ENCODE results near the gene ANAPC5.
A peak's percentile ranks its signal among the peaks of the same experiment; 100 is the strongest.
"Not testable (repeated sequence)": the region's sequence is repeated elsewhere in the genome, so short reads cannot be mapped to it uniquely, and the experiment has no call there.

The ANAPC5 gene

DNA sequence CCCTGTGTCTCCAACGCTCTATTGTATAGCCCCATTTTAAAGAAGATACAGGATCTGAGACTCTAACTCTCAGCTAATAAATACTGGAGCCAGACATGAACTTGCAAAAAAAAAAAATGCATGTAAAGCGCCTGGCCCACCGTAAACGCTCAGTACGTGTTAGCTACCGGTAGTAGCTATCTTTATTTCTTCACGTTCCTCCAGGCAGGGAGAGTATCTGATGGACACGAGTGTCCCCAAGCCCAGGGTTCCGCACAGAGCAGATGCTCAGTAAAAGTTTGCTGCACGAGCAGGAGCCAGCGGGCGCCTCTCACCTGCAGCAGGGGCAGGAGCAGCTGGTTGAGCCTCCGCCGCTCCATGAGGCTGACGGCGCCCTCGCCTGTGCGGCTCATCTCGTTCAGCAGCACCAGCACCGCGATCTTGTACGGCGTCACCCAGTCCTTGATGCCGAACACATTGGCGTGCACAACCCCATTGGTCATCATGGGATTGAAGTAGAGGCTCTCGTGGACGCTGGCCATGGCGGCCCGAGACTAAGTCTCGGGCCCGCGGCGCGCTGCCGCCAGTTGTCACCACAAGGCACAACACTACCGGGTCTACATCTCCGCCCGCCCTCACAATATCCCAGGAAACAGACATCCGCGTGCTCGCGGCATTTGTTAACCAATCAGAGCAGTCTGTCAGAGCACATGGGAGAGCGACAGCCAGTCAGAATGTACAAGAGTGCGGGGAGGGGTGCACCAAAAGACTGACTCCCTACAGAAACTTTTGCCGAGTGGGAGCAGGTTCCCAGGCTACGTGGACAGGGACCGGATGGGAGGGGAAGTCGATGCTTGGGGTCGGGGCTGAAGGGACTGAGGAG is at the start of gene ANAPC5:
TSS of gene ANAPC5 (minus strand) at position 592 of the 862 bp plus-strand sequence. CDS start at position 521, 71 bp downstream.
- Histone ChIP-seq H3K27ac (ENCODE audit: low read depth, low read length) (peak within 1 kb of the TSS; percentile 88), H3K36me3 (ENCODE audit: control insufficient read depth, insufficient read depth, low read length) (peaks cover 7% of the 10 kb centered on the region), H3K9me3 (ENCODE audit: control insufficient read depth, insufficient read depth, low read length) (no peaks in the 10 kb centered on the region), H3K9ac (ENCODE audit: low read depth, low read length) (peak within 1 kb of the TSS; percentile 74), H3K27me3 (ENCODE audit: control insufficient read depth, insufficient read depth, low read length) (no peaks in the 10 kb centered on the region), H3K4me1 (ENCODE audit: control insufficient read depth, insufficient read depth, low read length) (peaks cover 5% of the 10 kb centered on the region; the same call in 1 of the 2 replicates), H3K4me3 (ENCODE audit: low read depth, low read length) (peak within 1 kb of the TSS; percentile 88)

- Histone ChIP-seq H3K4me1 (ENCODE audit: control insufficient read depth, insufficient read depth, low read length) (peaks cover 11% of the 10 kb centered on the region), H3K27me3 (ENCODE audit: control insufficient read depth, insufficient read depth, low read length) (no peaks in the 10 kb centered on the region), H3K9me3 (ENCODE audit: control insufficient read depth, insufficient read depth, low read length) (no peaks in the 10 kb centered on the region), H3K36me3 (ENCODE audit: control insufficient read depth, insufficient read depth, low read length) (peaks cover 26% of the 10 kb centered on the region), H3K4me3 (ENCODE audit: low read depth, low read length) (peak overlapping the region; percentile 97), H3K27ac (ENCODE audit: low read depth, low read length) (peak overlapping the region; percentile 90), H3K9ac (ENCODE audit: low read depth, low read length) (peak overlapping the region; percentile 79)
These were observed 48.3 kb upstream of the ANAPC5 start for GRCh38 chr12:121400332-121401139.

- H3K4me3 ChIP-seq (ENCODE audit: low read depth, low read length) = peak within 1 kb of the TSS; percentile 97
- peak within 1 kb of the TSS; percentile 90 for H3K27ac ChIP-seq (ENCODE audit: low read depth, low read length)
- peak within 1 kb of the TSS; percentile 93 for H3K9ac ChIP-seq (ENCODE audit: low read depth, low read length)
- H3K4me1 ChIP-seq (ENCODE audit: control insufficient read depth, insufficient read depth, low read length) = peaks cover 11% of the 10 kb centered on the region
- H3K9me3 ChIP-seq (ENCODE audit: control insufficient read depth, insufficient read depth, low read length) = no peaks in the 10 kb centered on the region
- H3K36me3 ChIP-seq (ENCODE audit: control insufficient read depth, insufficient read depth, low read length) = peaks cover 18% of the 10 kb centered on the region
- no peaks in the 10 kb centered on the region for H3K27me3 ChIP-seq (ENCODE audit: control insufficient read depth, insufficient read depth, low read length)
These were observed 47.5 kb upstream of the ANAPC5 start, which contains the start of gene RNF34 for GRCh38 chr12:121399391-121400331. TSS of gene RNF34 (plus strand) at chr12:121400118. CDS start at chr12:121400213, 95 bp downstream.

DNA sequence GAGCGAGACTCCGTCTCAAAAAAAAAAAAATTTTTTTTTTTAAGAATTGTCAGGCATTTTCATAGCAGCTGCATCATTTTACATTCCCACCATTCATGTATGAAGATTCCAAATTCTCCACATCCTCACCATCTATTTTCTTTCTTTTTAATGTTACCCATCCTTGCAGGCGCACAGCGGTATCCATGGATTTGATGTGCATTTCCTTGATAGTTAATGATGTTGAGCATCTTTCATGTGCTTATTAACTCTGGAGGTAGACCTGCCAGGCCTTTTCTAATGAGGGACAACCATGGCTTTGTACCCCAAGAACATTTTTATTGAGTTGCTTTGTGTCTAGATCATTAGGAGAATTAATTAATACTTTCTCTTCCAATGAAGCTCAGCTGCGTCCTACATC is 46.1 kb upstream of the ANAPC5 start:
- Histone ChIP-seq H3K27me3 (ENCODE audit: control insufficient read depth, insufficient read depth, low read length) (no peaks in the 10 kb centered on the region), H3K9me3 (ENCODE audit: control insufficient read depth, insufficient read depth, low read length) (no peaks in the 10 kb centered on the region), H3K4me1 (ENCODE audit: control insufficient read depth, insufficient read depth, low read length) (peaks cover 11% of the 10 kb centered on the region), H3K27ac (ENCODE audit: low read depth, low read length) (no peak overlapping the region), H3K9ac (ENCODE audit: low read depth, low read length) (no peak overlapping the region), H3K4me3 (ENCODE audit: low read depth, low read length) (peak overlapping the region; percentile 97; the same call in 1 of the 2 replicates), H3K36me3 (ENCODE audit: control insufficient read depth, insufficient read depth, low read length) (peaks cover 6% of the 10 kb centered on the region)

GRCh38 chr12:121397521-121397920 is 45.3 kb upstream of the ANAPC5 start:
- Histone ChIP-seq H3K9ac (ENCODE audit: low read depth, low read length) (no peak overlapping the region), H3K4me3 (ENCODE audit: low read depth, low read length) (no peak overlapping the region), H3K36me3 (ENCODE audit: control insufficient read depth, insufficient read depth, low read length) (peaks cover 1% of the 10 kb centered on the region; the same call in 1 of the 2 replicates), H3K9me3 (ENCODE audit: control insufficient read depth, insufficient read depth, low read length) (no peaks in the 10 kb centered on the region), H3K4me1 (ENCODE audit: control insufficient read depth, insufficient read depth, low read length) (peaks cover 11% of the 10 kb centered on the region), H3K27me3 (ENCODE audit: control insufficient read depth, insufficient read depth, low read length) (no peaks in the 10 kb centered on the region), H3K27ac (ENCODE audit: low read depth, low read length) (no peak overlapping the region)

DNA sequence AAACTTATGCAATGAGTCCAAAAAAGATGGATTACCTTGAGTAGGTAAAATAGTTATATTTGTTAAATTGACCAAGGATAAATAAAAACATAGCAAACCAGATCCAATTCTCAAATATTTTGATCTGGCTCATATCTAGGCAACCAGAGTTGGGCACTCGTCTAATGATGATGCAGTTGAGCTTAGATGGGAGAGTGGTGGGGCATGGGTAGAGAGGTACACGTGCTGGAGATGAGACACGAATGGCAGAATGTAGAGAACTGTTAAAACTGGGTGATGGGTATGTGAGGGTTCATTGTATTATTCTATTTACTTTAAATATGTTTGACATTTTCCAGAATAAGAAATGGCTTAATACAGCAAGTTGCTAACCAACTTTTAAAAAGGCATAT is 40.1 kb upstream of the ANAPC5 start:
- no peaks in the 10 kb centered on the region for H3K27me3 ChIP-seq (ENCODE audit: control insufficient read depth, insufficient read depth, low read length)
- no peaks in the 10 kb centered on the region for H3K36me3 ChIP-seq (ENCODE audit: control insufficient read depth, insufficient read depth, low read length)
- H3K4me1 ChIP-seq (ENCODE audit: control insufficient read depth, insufficient read depth, low read length) = no peaks in the 10 kb centered on the region
- H3K27ac ChIP-seq (ENCODE audit: low read depth, low read length) = no peak overlapping the region
- no peaks in the 10 kb centered on the region for H3K9me3 ChIP-seq (ENCODE audit: control insufficient read depth, insufficient read depth, low read length)
- H3K4me3 ChIP-seq (ENCODE audit: low read depth, low read length) = no peak overlapping the region
- H3K9ac ChIP-seq (ENCODE audit: low read depth, low read length) = no peak overlapping the region

DNA sequence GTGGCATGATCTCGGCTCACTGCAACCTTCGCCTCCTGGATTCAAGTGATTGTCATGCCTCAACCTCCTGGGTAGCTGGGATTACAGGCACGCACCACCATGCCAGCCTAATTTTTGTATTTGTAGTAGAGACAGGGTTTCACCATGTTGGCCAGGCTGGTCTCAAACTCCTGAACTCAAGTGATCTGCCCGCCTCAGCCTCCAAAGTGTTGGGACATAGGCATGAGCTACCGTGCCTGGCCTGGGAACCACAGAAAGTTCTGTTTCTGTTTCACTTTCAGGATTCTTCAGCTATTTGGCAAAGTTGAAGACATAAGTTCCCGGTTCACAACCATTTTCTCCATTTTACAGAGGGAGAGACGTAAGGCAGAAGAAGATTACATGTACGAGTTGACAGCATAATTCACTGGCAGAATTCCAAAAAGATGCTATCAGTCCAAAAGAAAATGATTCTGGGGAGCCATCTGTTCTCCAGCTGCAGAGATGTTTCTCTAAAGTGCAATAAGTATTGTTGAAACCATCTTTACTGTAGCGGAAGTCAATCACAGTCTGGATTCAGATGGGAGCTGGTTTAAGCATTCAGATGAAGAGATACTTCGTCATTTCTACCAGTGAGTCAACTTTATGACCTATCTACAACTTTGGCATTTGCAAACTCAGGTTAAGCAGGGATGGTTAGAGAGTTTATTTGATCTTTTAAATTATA is 39.6 kb upstream of the ANAPC5 start:
- no peaks in the 10 kb centered on the region for H3K27me3 ChIP-seq (ENCODE audit: control insufficient read depth, insufficient read depth, low read length)
- H3K4me1 ChIP-seq (ENCODE audit: control insufficient read depth, insufficient read depth, low read length) = no peaks in the 10 kb centered on the region
- H3K36me3 ChIP-seq (ENCODE audit: control insufficient read depth, insufficient read depth, low read length) = no peaks in the 10 kb centered on the region
- H3K9me3 ChIP-seq (ENCODE audit: control insufficient read depth, insufficient read depth, low read length) = no peaks in the 10 kb centered on the region
- H3K4me3 ChIP-seq (ENCODE audit: low read depth, low read length) = no peak overlapping the region
- no peak overlapping the region for H3K27ac ChIP-seq (ENCODE audit: low read depth, low read length)
- H3K9ac ChIP-seq (ENCODE audit: low read depth, low read length) = no peak overlapping the region

DNA sequence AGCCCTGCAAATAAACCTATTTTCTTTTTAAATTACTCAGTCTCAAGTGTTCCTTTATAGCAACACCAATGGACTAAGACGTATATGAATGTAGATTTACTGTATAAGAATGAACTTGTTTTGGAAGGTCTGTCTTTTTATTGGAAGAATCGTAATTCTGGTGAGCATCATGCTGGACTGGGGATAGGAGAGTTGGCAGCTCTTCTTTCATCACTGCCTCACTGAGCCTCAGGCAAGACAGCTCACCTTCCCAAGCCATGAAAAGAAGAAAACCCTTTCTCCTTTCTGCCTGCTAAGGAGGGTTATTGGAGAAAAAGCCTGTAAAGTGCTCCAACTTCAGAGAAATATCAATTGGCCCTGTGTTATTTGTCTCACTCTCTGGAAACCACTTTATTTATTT is 38.6 kb upstream of the ANAPC5 start:
- Histone ChIP-seq H3K27me3 (ENCODE audit: control insufficient read depth, insufficient read depth, low read length) (no peaks in the 10 kb centered on the region), H3K4me1 (ENCODE audit: control insufficient read depth, insufficient read depth, low read length) (no peaks in the 10 kb centered on the region), H3K9me3 (ENCODE audit: control insufficient read depth, insufficient read depth, low read length) (no peaks in the 10 kb centered on the region), H3K27ac (ENCODE audit: low read depth, low read length) (no peak overlapping the region), H3K4me3 (ENCODE audit: low read depth, low read length) (no peak overlapping the region), H3K9ac (ENCODE audit: low read depth, low read length) (no peak overlapping the region), H3K36me3 (ENCODE audit: control insufficient read depth, insufficient read depth, low read length) (no peaks in the 10 kb centered on the region)

- Histone ChIP-seq H3K9ac (ENCODE audit: low read depth, low read length) (no peak overlapping the region), H3K4me3 (ENCODE audit: low read depth, low read length) (no peak overlapping the region), H3K36me3 (ENCODE audit: control insufficient read depth, insufficient read depth, low read length) (no peaks in the 10 kb centered on the region), H3K27ac (ENCODE audit: low read depth, low read length) (no peak overlapping the region), H3K9me3 (ENCODE audit: control insufficient read depth, insufficient read depth, low read length) (no peaks in the 10 kb centered on the region), H3K4me1 (ENCODE audit: control insufficient read depth, insufficient read depth, low read length) (no peaks in the 10 kb centered on the region), H3K27me3 (ENCODE audit: control insufficient read depth, insufficient read depth, low read length) (no peaks in the 10 kb centered on the region)
These were observed 36.3 kb upstream of the ANAPC5 start for GRCh38 chr12:121388421-121388981.

GRCh38 chr12:121384891-121385290 is 32.7 kb upstream of the ANAPC5 start:
- H3K4me1 ChIP-seq (ENCODE audit: control insufficient read depth, insufficient read depth, low read length); H3K36me3 ChIP-seq (ENCODE audit: control insufficient read depth, insufficient read depth, low read length); H3K4me3 ChIP-seq (ENCODE audit: low read depth, low read length); H3K27me3 ChIP-seq (ENCODE audit: control insufficient read depth, insufficient read depth, low read length); H3K9ac ChIP-seq (ENCODE audit: low read depth, low read length); H3K27ac ChIP-seq (ENCODE audit: low read depth, low read length); H3K9me3 ChIP-seq (ENCODE audit: control insufficient read depth, insufficient read depth, low read length): not testable (repeated sequence)

All from HUES48 (cell line).